ENCODE data around the gene TMEM259.

TMEM259 gene

DNA sequence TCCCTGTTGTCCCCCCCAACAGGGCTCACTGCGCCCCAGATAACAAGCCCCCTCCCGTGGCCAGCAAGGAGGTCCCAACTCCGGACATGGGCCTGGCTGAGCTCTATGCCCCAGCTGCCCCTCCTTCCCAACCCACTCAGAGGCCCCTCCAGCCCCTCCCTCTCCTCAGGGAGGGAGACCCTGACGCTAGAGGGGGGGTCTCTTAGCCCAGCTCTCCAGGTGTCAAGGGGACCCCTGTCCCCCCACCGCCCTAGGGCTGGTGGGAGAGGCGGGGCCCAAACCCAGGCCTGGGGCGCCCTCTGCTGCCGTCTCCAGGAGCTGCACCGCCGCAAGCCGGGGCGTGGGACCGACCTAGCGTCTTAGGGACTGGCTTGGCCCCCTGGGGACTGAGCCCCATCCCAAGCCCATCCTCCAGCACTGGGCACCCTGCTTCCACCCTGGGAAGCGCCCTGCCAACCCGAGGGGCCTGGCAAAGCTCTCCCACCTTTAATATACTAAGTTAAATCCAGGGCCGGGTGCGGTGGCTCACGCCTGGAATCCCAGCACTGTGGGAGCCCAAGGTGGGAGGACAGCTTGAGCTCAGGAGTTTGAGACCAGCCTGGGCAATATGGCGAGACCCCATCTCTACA is 19.3 kb downstream of the TMEM259 start:
- no peak overlapping the region for H3K4me3 ChIP-seq (ENCODE audit: low read depth, low read length)
- TF ChIP-seq, protein P1, sequence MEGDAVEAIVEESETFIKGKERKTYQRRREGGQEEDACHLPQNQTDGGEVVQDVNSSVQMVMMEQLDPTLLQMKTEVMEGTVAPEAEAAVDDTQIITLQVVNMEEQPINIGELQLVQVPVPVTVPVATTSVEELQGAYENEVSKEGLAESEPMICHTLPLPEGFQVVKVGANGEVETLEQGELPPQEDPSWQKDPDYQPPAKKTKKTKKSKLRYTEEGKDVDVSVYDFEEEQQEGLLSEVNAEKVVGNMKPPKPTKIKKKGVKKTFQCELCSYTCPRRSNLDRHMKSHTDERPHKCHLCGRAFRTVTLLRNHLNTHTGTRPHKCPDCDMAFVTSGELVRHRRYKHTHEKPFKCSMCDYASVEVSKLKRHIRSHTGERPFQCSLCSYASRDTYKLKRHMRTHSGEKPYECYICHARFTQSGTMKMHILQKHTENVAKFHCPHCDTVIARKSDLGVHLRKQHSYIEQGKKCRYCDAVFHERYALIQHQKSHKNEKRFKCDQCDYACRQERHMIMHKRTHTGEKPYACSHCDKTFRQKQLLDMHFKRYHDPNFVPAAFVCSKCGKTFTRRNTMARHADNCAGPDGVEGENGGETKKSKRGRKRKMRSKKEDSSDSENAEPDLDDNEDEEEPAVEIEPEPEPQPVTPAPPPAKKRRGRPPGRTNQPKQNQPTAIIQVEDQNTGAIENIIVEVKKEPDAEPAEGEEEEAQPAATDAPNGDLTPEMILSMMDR (IDR thresholded peaks at IDR 0.05; ENCODE audit: low read depth, low read length): peak; percentile 90
- in situ Hi-C loops (cut with HindIII; ENCODE audit: low sequenced_read_pairs): no loop called here
- no peak for DNase-seq (ENCODE audit: low read depth, low spot score)

DNA sequence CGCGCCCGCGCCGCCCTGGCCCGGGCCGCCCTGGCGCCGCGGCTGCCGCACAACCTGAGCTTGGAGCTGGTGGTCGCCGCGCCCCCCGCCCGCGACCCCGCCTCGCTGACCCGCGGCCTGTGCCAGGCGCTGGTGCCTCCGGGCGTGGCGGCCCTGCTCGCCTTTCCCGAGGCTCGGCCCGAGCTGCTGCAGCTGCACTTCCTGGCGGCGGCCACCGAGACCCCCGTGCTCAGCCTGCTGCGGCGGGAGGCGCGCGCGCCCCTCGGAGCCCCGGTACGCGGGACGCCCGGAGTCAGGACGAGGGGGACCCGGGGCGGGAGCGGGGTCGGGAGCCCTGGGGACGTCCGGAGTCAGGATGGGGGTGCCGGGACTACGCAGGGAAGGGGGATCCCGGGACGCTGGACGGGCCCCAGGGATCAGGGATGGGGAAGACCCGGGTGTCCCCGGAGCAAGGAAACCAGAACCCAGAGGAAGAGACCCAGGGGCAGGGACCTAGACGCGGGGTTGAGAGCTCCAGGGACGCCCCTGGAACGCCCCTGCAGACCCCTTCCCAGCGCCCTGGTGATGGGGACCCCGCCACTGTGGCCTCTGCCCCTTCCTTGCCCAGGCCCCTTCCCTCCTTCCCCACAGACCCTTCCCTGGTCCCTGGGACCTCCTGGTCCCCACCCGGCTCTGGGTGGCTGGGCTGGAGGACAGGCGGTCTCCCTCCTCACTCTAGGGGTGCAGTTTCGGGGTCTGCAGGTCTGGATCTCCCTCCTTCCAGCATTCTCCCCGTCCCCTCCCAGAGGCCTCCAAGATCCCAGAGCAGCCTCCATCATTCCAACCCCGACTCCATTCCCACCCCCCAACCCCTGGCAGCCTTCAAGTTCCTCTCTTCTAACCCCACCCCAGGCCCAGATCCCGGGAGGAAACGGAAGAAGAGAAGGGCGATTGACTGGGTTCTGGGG is 20.1 kb downstream of the TMEM259 start:
- no peak for DNase-seq (ENCODE audit: low read depth, low spot score)
- H3K4me3 ChIP-seq (ENCODE audit: low read depth, low read length): no peak overlapping the region
- TF ChIP-seq, protein P1 (IDR thresholded peaks at IDR 0.05; ENCODE audit: low read depth, low read length): no peak
- in situ Hi-C loops (cut with HindIII; ENCODE audit: low sequenced_read_pairs): no loop called here

DNA sequence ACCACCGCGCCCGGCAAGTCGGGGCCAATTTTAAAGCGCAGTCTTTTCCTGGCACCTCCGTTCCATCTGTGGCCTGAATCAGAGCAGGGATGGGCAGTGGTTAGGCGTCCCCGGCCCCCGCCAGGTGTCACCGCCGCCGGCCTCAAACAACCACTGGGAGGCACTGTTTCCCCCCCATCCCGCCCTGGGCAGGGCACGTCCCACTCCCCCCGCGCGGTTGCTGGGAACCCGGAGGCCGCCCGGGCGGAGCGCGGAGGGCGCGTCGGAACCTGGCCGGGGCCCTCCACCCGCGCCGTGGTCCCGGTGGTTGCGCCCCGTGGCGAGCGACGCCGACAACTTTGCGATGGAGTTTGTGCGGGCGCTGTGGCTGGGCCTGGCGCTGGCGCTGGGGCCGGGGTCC is 20.8 kb downstream of the TMEM259 start, which contains the start of gene GRIN3B:
TSS of gene GRIN3B (plus strand) at position 325 of the 400 bp plus-strand sequence. CDS start at position 344, 19 bp downstream.
- TF ChIP-seq, protein P1 (IDR thresholded peaks at IDR 0.05; ENCODE audit: low read depth, low read length): peak; percentile 58
- peak; percentile 35 for DNase-seq (ENCODE audit: low read depth, low spot score)
- in situ Hi-C loops (cut with HindIII; ENCODE audit: low sequenced_read_pairs): no loop called here
- no peak within 1 kb of the TSS for H3K4me3 ChIP-seq (ENCODE audit: low read depth, low read length)

DNA sequence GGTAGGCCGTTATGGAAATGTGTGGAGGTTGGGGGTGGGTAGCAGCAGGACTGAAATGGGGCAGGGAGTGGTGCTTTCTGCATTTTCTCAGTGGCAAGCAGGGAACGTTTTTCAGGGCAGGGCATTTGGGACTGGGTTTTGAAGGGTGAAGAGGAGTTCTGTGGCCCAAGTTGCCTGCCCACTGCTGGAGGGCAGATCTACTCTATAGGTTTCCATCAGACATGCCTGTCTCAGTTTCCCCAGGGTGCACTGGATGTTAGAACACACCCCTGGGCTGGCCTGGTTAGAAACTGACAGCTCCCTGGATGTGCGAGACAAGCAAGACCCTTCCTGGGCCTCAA is 21.6 kb downstream of the TMEM259 start:
- in situ Hi-C loops (cut with HindIII; ENCODE audit: low sequenced_read_pairs): no loop called here
- no peak overlapping the region for H3K4me3 ChIP-seq (ENCODE audit: low read depth, low read length)
- TF ChIP-seq, protein P1 (IDR thresholded peaks at IDR 0.05; ENCODE audit: low read depth, low read length): no peak
- no peak for DNase-seq (ENCODE audit: low read depth, low spot score)

DNA sequence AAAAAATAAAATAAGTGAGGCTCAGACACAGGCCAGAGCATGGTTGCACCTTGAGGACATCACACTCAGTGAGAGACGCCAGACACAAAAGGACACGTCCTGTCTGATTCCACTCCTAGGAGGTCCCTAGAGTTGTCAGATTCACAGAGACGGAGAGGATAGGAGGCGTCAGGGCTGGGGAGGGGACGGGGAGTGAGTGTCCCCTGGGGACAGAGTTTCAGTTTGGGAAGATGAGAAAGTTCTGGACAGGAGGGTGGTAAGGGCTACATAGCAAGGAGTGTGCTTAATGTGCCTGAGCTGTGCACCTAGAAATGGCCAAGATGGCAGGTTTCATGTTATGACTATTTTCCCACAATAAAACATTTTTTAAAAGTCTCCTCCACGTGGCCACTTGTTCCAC is 22.9 kb downstream of the TMEM259 start:
- no peak overlapping the region for H3K4me3 ChIP-seq (ENCODE audit: low read depth, low read length)

More for the DNA sequence above, 22.9 kb downstream of the TMEM259 start:
- in situ Hi-C loops (cut with HindIII; ENCODE audit: low sequenced_read_pairs): no loop called here
- no peak for DNase-seq (ENCODE audit: low read depth, low spot score)
- TF ChIP-seq, protein P1 (IDR thresholded peaks at IDR 0.05; ENCODE audit: low read depth, low read length): no peak

All from astrocyte of the spinal cord (primary cell).